HepG2 (cell line): Measurements from ENCODE around the gene SERHL2. TPM values are rescaled to one million over a fixed set of nuclear protein-coding genes. Genes with fewer than 3 reads are reported as not detected.
A peak's percentile ranks its signal among the peaks of the same experiment; 100 is the strongest.
"Not testable (repeated sequence)": the region's sequence is repeated elsewhere in the genome, so short reads cannot be mapped to it uniquely, and the experiment has no call there.

Source experiments
- ATAC-seq: fragments of 200-7000 bp; cut with Tn5 transposase; 3 replicates; pipeline ENCODE4 v1.9.1; 2020; ENCODE audit warnings: mild to moderate bottlenecking, moderate library complexity
- BruUV-seq: library from RNA; stranded (reverse); fragments of 400-500 nt; replicated peaks from 2 replicates; lab custom pipeline; 2021; lab: Mats Ljungman, UMichigan
- CTCF ChIA-PET: fragments of 300-600 bp; formaldehyde crosslinking; extraction: SDS; loops from one replicate; lab custom pipeline; 2021; ENCODE audit warnings: low total read pairs, inconsistent platforms, low intra/inter-chr PET ratio; lab: Yijun Ruan, JAX
- POLR2A ChIA-PET: fragments of 350-600 bp; sonication (Branson Sonifier 250); formaldehyde crosslinking; loops from one replicate; lab custom pipeline; 2020; ENCODE audit warnings: antibody characterized with exemption, inconsistent platforms; lab: Yijun Ruan, JAX
- DNase-seq: peaks from one replicate; pipeline ENCODE4 v3.0.0-alpha.2; 2015; ENCODE audit warnings: low spot score
- FAIRE-seq: peaks from 3 replicates; lab custom pipeline; 2011; peaks lifted over from hg19 to GRCh38; lab: Jason Lieb, UNC
- H2AFZ ChIP-seq: one replicate; pipeline ENCODE4 v1.6.1; 2011; ENCODE audit warnings: low read length, inconsistent platforms
- H3K27ac ChIP-seq: fragments of 300-600 bp; 3 replicates; pipeline ENCODE4 v1.8.0; 2011; ENCODE audit warnings: mixed run types, mild to moderate bottlenecking, mixed read lengths, low read length, inconsistent platforms; ENCODE audit not compliant: insufficient read depth; ENCODE audit errors: extremely low read length
- H3K27me3 ChIP-seq, 2 experiments: fragments of 200-600 bp in 1 of 2; 2 replicates in 1 of 2; 3 replicates in 1 of 2; pipeline versions ENCODE4 v1.6.0 to v1.8.0; 2011; ENCODE audit warnings: low read length in 2 of 2, mild to moderate bottlenecking in 2 of 2, moderate library complexity in 2 of 2, inconsistent platforms in 1 of 2; ENCODE audit not compliant: insufficient read depth in 2 of 2, control insufficient read depth in 1 of 2
- H3K36me3 ChIP-seq, 2 experiments: fragments of 200-600 bp in 1 of 2; replicated peaks in 1 of 2; 2 replicates in 1 of 2; 3 replicates in 1 of 2; pipeline versions ENCODE4 v1.5.1 to v1.8.0; 2011; ENCODE audit warnings: low read length in 2 of 2, inconsistent platforms in 1 of 2; ENCODE audit not compliant: insufficient read depth in 2 of 2, control insufficient read depth in 1 of 2
- H3K4me1 ChIP-seq: 2 replicates; pipeline ENCODE4 v1.5.1; 2012; ENCODE audit warnings: low read length, inconsistent platforms; ENCODE audit not compliant: insufficient read depth
- H3K4me2 ChIP-seq: 2 replicates; pipeline ENCODE4 v1.6.0; 2011; ENCODE audit warnings: low read depth, low read length, inconsistent platforms
- H3K4me3 ChIP-seq, 3 experiments: fragments of 200-600 bp in 1 of 3; sonication (generic), shearing (Covaris generic) in 1 of 3; replicated peaks in 1 of 3; 2 replicates each; pipeline ENCODE4 v1.5.1; 2011 to 2016; ENCODE audit warnings: low read length in 3 of 3, inconsistent platforms in 2 of 3, low read depth in 2 of 3, mild to moderate bottlenecking in 2 of 3, control low read depth in 1 of 3, mixed read lengths in 1 of 3; ENCODE audit not compliant: insufficient read depth in 1 of 3
- H3K79me2 ChIP-seq: one replicate; pipeline ENCODE4 v1.6.1; 2011; ENCODE audit warnings: low read length, inconsistent platforms; ENCODE audit not compliant: insufficient read depth
- H3K9ac ChIP-seq: 2 replicates; pipeline ENCODE4 v1.6.0; 2011; ENCODE audit warnings: mild to moderate bottlenecking, low read depth, low read length, inconsistent platforms; ENCODE audit not compliant: insufficient read depth
- H3K9me3 ChIP-seq: 2 replicates; pipeline ENCODE4 v1.5.1; 2012; ENCODE audit warnings: mild to moderate bottlenecking, low read length
- H4K20me1 ChIP-seq: 2 replicates; pipeline ENCODE4 v1.6.0; 2011; ENCODE audit warnings: inconsistent platforms, mild to moderate bottlenecking, low read length, moderate library complexity; ENCODE audit not compliant: insufficient read depth
- RBFOX2 ChIP-seq: fragments of 200-400 bp; formaldehyde crosslinking; IDR thresholded peaks from 2 replicates; pipeline ENCODE4 v1.6.1; 2017; ENCODE audit warnings: low read depth, mild to moderate bottlenecking, low read length
- WGBS: methylation state at CpG from one replicate; pipeline ENCODE4 v1.1.6; 2017; ENCODE audit warnings: low lambda C conversion rate; 5-methylcytosine and 5-hydroxymethylcytosine counted together
- in situ Hi-C: cut with HindIII; loops from 2 replicates; pipeline ENCODE4 v1.10.0; 2017; ENCODE audit warnings: low pct_unique_long_range_greater_than_20kb; ENCODE audit not compliant: extremely low pct_ligation_motif_present
- intact Hi-C: fragments of 100-400 bp; cut with micrococcal nuclease; formaldehyde crosslinking; loops from one replicate; pipeline ENCODE4 v1.10.0; 2022; ENCODE audit not compliant: unreplicated experiment
- polyA plus RNA-seq, 8 experiments: library from polyadenylated mRNA; depleted of rRNA in 3 of 8; stranded (reverse) in 7 of 8; unstranded in 1 of 8; fragments of >200 nt; fragmentation: Illumina TruSeq in 4 of 8; extraction: Trizol in 4 of 8; gene quantifications; 2 replicates each; pipeline versions ENCODE4 v1.2.1 to v1.2.3, GENCODE V29; 2011 to 2016; ENCODE audit warnings: low read depth in 4 of 8, missing spikeins in 1 of 8, mixed read lengths in 1 of 8; ENCODE audit not compliant: insufficient read depth in 1 of 8
- total RNA-seq, 5 experiments: library from RNA; depleted of rRNA; stranded (reverse); fragments of >200 nt; fragmentation: Illumina TruSeq; extraction: Trizol; gene quantifications; 2 replicates each; pipeline ENCODE4 v1.2.3, GENCODE V29; 2016; ENCODE audit warnings: low read depth in 1 of 5

Gene SERHL2
- total and polyA plus RNA-seq, 2 of the 13 experiments (the other 11 are each of a cell fraction or from before 2014, with no cell fraction given), result 1.0 to 1.8 TPM

DNA sequence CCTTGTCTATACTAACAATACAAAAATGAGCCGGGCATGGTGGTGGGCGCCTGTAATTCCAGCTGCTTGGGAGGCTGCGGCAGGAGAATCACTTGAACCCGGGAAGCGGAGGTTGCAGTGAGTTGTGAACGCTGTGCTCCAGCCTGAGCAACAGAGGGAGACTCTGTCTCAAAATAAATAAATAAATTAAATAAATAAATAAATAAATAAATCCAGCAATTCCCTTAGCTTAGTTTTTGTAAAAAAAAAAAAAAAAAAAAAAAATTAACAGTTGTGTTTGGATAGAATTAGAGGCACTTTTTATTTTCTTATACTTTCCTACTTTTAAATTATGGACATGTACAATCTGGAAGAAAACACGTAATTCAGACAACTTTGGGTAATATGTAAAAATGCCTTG, 36.7 kb upstream of the SERHL2 start:
- BruUV-seq, H3K27ac ChIP-seq, H2AFZ ChIP-seq, H3K36me3 ChIP-seq, FAIRE-seq, in situ Hi-C loops, CTCF ChIA-PET, H3K4me2 ChIP-seq, ATAC-seq, POLR2A ChIA-PET, H4K20me1 ChIP-seq, H3K27me3 ChIP-seq, H3K9me3 ChIP-seq, H3K4me3 ChIP-seq, H3K9ac ChIP-seq, DNase-seq: not testable (repeated sequence)
- intact Hi-C loops, result loop anchor here (10.0 kb wide), 1 partner anchor 98 kb away; the partner anchor contains the start of gene POLDIP3
- WGBS, result 97% methylated on average over 7 of the region's 7 CpGs
- 0 out of 2 replicates have a peak, but pooled peaks have one; percentile 30 for TF ChIP-seq RBFOX2
- peaks cover 11% of the 10 kb centered on the region for H3K79me2 ChIP-seq
- peaks cover 49% of the 10 kb centered on the region for H3K4me1 ChIP-seq

DNA sequence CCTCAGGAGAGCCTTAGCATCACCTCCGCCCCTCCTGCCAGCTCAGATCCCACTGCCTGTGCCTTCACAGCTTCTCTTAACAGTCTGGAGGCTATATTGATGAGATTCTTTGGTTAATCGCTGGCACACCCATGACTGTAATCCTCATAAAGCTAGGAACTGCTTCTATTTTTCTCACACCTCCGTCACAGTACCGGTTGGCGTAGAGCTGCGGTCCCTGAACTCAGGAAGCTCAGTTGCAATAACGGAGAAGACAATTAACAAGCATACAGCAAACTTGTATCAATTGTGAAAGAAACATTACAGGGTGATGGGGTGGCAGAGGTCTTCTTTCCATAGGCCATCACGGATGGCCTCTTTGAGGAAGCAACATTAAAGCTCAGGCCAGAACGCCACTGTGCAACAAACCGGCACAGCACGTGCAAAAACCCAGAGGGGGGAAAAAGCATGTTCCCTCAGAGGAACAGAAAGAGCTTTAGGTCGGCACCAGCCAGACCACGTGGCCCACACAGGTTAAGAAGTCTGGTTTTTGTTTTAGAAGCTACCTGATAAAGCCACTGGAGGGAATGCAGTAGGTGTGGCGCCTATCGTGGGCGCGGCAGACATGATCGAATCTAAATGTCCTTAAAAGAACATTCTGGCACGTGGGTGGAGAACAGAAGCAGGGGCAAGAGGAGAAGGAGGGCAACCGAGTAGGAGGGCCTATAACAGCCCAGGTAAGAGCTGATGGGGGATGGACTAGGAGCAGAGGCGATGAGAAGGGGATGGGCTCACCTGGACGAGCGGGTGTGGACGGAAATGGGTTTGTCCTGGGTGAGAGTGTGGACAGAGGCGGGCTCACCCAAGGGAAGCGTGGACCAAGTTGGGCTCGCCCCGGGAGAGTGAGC, 34.9 kb upstream of the SERHL2 start:
- CTCF ChIA-PET, POLR2A ChIA-PET, in situ Hi-C loops, H3K27me3 ChIP-seq, ATAC-seq, DNase-seq, H3K36me3 ChIP-seq, H3K9me3 ChIP-seq, H2AFZ ChIP-seq, BruUV-seq, H4K20me1 ChIP-seq: not testable (repeated sequence)
- FAIRE-seq, result peak; percentile 81
- Histone ChIP-seq H3K27ac (peak overlapping the region; percentile 86), H3K9ac (peak overlapping the region; percentile 84), H3K79me2 (peaks cover 11% of the 10 kb centered on the region), H3K4me2 (peak overlapping the region; percentile 93), H3K4me3 (peak overlapping the region; percentile 59 to 83 (median 76); a peak in 5 of 6 replicates), H3K4me1 (peaks cover 56% of the 10 kb centered on the region)
- WGBS, result 15% methylated on average over 13 of the region's 28 CpGs
- intact Hi-C loops, result loop anchor here (10.0 kb wide), 1 partner anchor 96 kb away; the partner anchor contains the start of gene POLDIP3
